Measurements from ENCODE around the gene GPX4.

Gene GPX4

DNA sequence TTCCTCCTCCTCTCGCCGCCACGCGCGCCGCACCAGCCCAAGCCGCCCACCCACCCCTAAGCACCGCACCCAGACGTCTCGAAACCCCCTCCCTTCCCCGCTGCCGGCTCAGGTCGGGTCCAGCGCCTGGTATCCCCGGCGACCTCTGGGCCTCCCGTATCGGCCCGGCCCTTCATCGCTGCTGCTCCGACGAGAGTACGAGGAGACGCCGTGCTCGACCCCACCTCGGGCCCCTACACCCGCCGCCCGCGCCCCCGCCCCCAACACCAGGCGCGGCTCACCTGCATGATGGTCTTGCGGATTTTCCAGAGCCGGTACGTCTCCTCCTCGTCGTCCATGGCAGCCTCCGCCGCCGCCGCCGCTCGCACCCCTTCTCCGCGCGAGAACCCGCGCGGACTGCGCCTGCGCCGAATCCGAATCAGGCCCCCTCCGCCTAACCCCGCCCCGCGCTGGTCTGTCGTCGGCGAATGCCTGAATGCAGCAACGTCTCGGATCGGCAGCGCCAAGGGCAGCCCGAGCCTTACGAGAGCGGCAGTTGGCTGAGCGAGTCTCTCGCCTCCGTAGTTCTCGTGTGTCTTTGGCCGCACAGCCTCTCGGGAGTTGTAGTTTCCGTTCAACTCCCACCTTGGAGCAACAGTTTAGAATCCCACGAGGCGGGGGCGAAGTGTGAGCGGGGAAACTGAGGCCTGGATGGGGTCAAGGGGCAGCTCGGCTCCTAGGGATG is 8.7 kb upstream of the GPX4 start, which contains the start of gene POLR2E:
TSS of gene POLR2E (minus strand) at position 398 of the 724 bp plus-strand sequence. CDS start at position 338, 60 bp downstream.
- H3K4me3 ChIP-seq (ENCODE audit: low read depth, low read length) = peak within 1 kb of the TSS; percentile 90
- in situ Hi-C loops (cut with HindIII; ENCODE audit: low sequenced_read_pairs) = no loop called here
- TF ChIP-seq, protein P1, sequence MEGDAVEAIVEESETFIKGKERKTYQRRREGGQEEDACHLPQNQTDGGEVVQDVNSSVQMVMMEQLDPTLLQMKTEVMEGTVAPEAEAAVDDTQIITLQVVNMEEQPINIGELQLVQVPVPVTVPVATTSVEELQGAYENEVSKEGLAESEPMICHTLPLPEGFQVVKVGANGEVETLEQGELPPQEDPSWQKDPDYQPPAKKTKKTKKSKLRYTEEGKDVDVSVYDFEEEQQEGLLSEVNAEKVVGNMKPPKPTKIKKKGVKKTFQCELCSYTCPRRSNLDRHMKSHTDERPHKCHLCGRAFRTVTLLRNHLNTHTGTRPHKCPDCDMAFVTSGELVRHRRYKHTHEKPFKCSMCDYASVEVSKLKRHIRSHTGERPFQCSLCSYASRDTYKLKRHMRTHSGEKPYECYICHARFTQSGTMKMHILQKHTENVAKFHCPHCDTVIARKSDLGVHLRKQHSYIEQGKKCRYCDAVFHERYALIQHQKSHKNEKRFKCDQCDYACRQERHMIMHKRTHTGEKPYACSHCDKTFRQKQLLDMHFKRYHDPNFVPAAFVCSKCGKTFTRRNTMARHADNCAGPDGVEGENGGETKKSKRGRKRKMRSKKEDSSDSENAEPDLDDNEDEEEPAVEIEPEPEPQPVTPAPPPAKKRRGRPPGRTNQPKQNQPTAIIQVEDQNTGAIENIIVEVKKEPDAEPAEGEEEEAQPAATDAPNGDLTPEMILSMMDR (IDR thresholded peaks at IDR 0.05; ENCODE audit: low read depth, low read length) = no peak
- DNase-seq (ENCODE audit: low read depth, low spot score) = peak; percentile 98

DNA sequence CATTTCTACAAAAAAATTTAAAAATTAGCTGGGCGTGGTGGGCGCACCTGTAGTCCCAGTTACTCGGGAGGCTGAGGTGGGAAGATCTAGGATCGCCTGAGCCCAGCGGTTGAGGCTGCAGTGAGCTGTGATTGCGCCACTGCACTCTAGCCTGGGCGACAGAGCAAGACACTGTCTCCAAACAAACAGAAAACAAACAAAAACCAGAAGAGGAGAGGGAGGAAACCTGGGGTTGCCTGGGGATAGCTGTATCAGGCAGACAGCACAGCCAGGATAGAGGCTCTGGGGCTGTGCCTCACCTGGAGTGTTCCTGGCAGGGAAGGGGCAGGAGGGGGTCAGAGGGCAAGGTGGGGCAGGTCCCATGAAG is 6.0 kb upstream of the GPX4 start:
- DNase-seq (ENCODE audit: low read depth, low spot score) = no peak
- no peak overlapping the region for H3K4me3 ChIP-seq (ENCODE audit: low read depth, low read length)
- TF ChIP-seq, protein P1 (IDR thresholded peaks at IDR 0.05; ENCODE audit: low read depth, low read length) = no peak
- in situ Hi-C loops (cut with HindIII; ENCODE audit: low sequenced_read_pairs) = no loop called here

DNA sequence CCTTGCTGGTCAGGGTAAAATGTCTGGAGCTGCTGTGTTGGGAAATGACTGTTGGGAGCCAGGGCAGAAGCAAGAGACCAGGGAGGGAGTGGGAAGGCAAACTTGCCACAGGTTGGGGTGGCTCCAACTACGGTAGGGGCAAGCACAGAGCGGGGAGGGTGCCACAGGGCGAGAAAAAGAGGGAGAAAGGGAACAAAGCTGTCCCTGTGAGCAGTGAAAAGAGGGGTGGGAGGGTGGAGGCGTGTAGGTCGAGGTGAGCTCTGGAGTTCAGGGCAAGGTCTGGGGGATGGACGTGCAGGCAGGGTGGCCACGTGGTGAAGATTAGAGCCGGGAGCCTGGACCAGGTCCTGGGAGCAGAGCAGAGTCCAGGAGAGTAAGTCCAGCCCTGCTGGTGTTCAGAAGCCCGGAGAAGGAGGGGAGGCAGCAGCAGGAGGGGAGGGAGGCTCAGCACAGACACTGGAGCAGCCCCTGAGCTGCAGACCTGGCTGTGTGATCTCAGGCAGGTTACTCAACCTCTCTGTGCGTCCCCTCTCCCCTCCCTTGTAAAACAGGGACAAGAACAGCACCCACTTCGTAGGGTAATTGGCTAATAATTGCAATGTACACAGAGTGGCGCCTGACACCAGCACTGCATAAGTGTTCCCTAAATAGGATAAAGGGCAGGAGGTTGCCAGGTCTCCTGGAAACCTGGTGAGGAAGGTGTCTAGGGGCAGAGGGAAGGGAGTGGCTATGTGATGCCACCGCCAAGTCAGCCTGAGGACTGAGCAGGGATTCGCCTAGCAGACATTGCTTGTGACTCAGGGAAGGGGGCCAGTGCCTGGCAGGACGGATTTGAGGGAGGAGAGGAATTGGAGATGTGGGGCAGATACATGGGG is 5.4 kb upstream of the GPX4 start:
- TF ChIP-seq, protein P1 (IDR thresholded peaks at IDR 0.05; ENCODE audit: low read depth, low read length) = no peak
- in situ Hi-C loops (cut with HindIII; ENCODE audit: low sequenced_read_pairs) = no loop called here
- no peak for DNase-seq (ENCODE audit: low read depth, low spot score)

DNA sequence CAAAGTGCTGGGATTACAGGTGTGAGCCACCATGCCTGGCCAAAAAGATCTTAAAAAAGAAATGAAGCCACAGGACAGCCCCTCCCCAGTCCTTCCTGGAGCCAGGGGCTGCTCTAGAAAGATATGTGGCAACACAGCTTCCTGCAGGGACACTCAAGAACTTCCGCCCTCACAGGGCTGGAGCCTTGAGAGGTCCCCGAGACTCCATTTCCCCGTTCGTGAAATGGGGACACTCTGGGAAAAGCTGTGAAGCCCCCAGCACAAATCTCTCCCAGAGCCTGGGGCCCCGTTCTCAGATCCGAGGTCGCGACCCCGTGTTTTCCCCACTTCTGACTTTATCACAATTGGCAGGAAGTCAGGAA is 2.5 kb upstream of the GPX4 start:
- in situ Hi-C loops (cut with HindIII; ENCODE audit: low sequenced_read_pairs) = no loop called here
- TF ChIP-seq, protein P1 (IDR thresholded peaks at IDR 0.05; ENCODE audit: low read depth, low read length) = no peak
- no peak overlapping the region for H3K4me3 ChIP-seq (ENCODE audit: low read depth, low read length)
- DNase-seq (ENCODE audit: low read depth, low spot score) = no peak

More for the DNA sequence above, 5.4 kb upstream of the GPX4 start:
- H3K4me3 ChIP-seq (ENCODE audit: low read depth, low read length) = no peak overlapping the region

DNA sequence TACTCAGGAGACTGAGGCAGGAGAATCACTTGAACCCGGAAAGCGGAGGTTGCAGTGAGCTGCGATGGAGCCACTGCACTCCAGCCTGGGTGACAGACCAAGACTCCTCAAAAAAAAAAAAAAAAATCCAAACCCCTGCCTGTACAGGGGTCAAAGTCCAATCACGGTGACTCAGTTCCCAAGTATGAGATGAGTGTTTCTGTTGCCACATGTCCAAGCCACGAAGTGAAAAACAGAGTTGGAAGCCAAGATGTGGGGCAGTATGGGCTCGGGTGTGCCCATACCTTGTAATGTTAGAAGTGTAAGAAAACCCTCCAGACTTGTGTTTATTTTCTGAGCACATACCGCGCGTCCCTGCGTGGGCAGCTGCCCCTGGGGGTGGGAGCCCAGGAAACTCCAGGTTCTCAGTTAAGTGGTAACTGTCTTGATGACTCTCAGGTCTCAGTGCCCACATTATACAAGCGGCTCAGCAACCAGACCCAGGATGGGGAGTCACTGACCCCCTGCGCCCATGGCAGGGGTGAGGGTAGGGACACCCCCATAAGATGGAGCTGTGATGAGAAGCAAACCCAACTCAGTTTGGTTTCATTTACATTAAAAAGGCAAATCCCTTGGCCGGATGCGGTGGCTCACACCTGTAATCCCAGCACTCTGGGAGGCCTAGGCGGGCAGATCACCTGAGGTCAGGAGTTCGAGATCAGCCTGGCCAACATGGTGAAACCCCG is 1.2 kb upstream of the GPX4 start:
- TF ChIP-seq, protein P1 (IDR thresholded peaks at IDR 0.05; ENCODE audit: low read depth, low read length) = no peak
- peak; percentile 99 for DNase-seq (ENCODE audit: low read depth, low spot score)
- H3K4me3 ChIP-seq (ENCODE audit: low read depth, low read length) = no peak overlapping the region
- in situ Hi-C loops (cut with HindIII; ENCODE audit: low sequenced_read_pairs) = no loop called here

DNA sequence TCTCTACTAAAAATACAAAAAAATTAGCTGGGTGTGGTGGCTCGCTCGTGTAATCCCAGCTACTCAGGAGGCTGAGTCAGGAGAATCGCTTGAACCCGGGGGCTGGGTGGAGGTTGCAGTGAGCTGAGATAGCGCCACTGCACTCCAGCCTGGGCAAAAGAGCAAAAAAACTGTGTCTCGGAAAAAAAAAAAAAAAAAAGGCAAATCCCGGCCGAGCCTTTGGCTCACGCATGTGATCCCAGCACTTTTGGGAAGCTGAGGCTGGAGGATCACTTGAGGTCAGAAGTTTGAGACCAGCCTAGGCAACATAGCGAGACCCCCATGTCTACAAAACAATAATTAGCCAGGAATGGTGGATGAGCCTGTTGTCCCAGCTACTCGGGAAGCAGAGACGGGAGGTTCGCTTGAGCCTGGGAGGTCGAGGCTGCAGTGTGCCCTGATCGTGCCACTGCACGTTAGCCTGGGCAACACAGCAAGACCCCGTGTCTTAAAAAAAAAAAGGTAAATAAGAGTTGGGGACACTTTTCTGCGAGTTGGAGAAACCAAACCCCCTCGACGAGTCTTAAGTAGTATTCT is 574 bp upstream of the GPX4 start:
- TF ChIP-seq, protein P1 (IDR thresholded peaks at IDR 0.05; ENCODE audit: low read depth, low read length) = no peak
- in situ Hi-C loops (cut with HindIII; ENCODE audit: low sequenced_read_pairs) = no loop called here
- no peak for DNase-seq (ENCODE audit: low read depth, low spot score)
- H3K4me3 ChIP-seq (ENCODE audit: low read depth, low read length) = no peak overlapping the region
